IMR-90 (cell line): ENCODE results near the gene CNOT9. TPM values are rescaled to one million over a fixed set of nuclear protein-coding genes. Genes with fewer than 3 reads are reported as not detected.

Experiments used
- ATAC-seq: fragments of 200-7000 bp; cut with Tn5 transposase; 2 replicates; pipeline ENCODE4 v1.9.1; 2020; ENCODE audit warnings: low read depth, mild to moderate bottlenecking, moderate library complexity
- BruUV-seq: library from RNA; stranded (reverse); fragments of 400-500 nt; replicated peaks from 2 replicates; lab custom pipeline; 2021; lab: Mats Ljungman, UMichigan
- CTCF ChIA-PET: fragments of 300-600 bp; formaldehyde crosslinking; extraction: SDS; loops from one replicate; lab custom pipeline; 2021; ENCODE audit warnings: antibody characterized with exemption; lab: Yijun Ruan, JAX
- POLR2A ChIA-PET: fragments of 300-600 bp; sonication (Branson Sonifier 250); formaldehyde crosslinking; loops from one replicate; lab custom pipeline; 2022; ENCODE audit warnings: antibody characterized with exemption; ENCODE audit not compliant: unreplicated experiment; lab: Charles Lee
- DNase-seq: peaks from one replicate; pipeline ENCODE4 v3.0.0; 2013
- H2AFZ ChIP-seq: replicated peaks from 2 replicates; pipeline ENCODE3; 2013; ENCODE audit warnings: low read length, mild to moderate bottlenecking; ENCODE audit not compliant: poor library complexity
- H2AK5ac ChIP-seq: 2 replicates; pipeline ENCODE4 v1.6.1; 2013; ENCODE audit warnings: low read depth, low read length, inconsistent platforms
- H2AK9ac ChIP-seq: replicated peaks from 2 replicates; pipeline ENCODE3; 2013; ENCODE audit warnings: mild to moderate bottlenecking, low read depth, low read length, moderate library complexity; ENCODE audit not compliant: poor library complexity
- H2BK120ac ChIP-seq: 2 replicates; pipeline ENCODE4 v1.6.1; 2013; ENCODE audit warnings: low read depth, low read length, inconsistent platforms
- H2BK15ac ChIP-seq: 3 replicates; pipeline ENCODE4 v1.6.1; 2013; ENCODE audit warnings: low read depth, low read length, inconsistent platforms
- H2BK20ac ChIP-seq: 2 replicates; pipeline ENCODE4 v1.6.1; 2013; ENCODE audit warnings: low read depth, mild to moderate bottlenecking, inconsistent platforms, low read length, moderate library complexity
- H2BK5ac ChIP-seq: 2 replicates; pipeline ENCODE4 v1.6.1; 2013; ENCODE audit warnings: mild to moderate bottlenecking, low read depth, low read length, inconsistent platforms; ENCODE audit not compliant: poor library complexity, severe bottlenecking
- H3K14ac ChIP-seq: replicated peaks from 2 replicates; pipeline ENCODE4 v1.6.1; 2013; ENCODE audit warnings: low read depth, low read length, inconsistent platforms
- H3K18ac ChIP-seq: 2 replicates; pipeline ENCODE4 v1.6.1; 2013; ENCODE audit warnings: low read depth, low read length, control low read depth
- H3K23ac ChIP-seq: 2 replicates; pipeline ENCODE4 v1.6.1; 2013; ENCODE audit warnings: low read depth, low read length, inconsistent platforms
- H3K27ac ChIP-seq: 2 replicates; pipeline ENCODE4 v1.5.1; 2013; ENCODE audit warnings: mild to moderate bottlenecking, control low read depth, low read length; ENCODE audit not compliant: insufficient read depth
- H3K27me3 ChIP-seq: 2 replicates; pipeline ENCODE4 v1.6.1; 2013; ENCODE audit warnings: low read length; ENCODE audit not compliant: control insufficient read depth, insufficient read depth
- H3K36me3 ChIP-seq: 2 replicates; pipeline ENCODE4 v1.6.1; 2013; ENCODE audit warnings: low read length, mixed read lengths; ENCODE audit not compliant: control insufficient read depth, insufficient read depth
- H3K4ac ChIP-seq: 2 replicates; pipeline ENCODE4 v1.6.1; 2013; ENCODE audit warnings: low read depth, low read length, inconsistent platforms
- H3K4me1 ChIP-seq: 2 replicates; pipeline ENCODE4 v1.6.1; 2013; ENCODE audit warnings: low read length, mixed read lengths; ENCODE audit not compliant: control insufficient read depth, insufficient read depth
- H3K4me2 ChIP-seq: 2 replicates; pipeline ENCODE4 v1.6.1; 2013; ENCODE audit warnings: low read depth, mild to moderate bottlenecking, control low read depth, low read length, moderate library complexity
- H3K4me3 ChIP-seq: 2 replicates; pipeline ENCODE4 v1.5.1; 2013; ENCODE audit warnings: low read depth, mild to moderate bottlenecking, control low read depth, low read length, moderate library complexity; ENCODE audit not compliant: insufficient read depth
- H3K56ac ChIP-seq: 2 replicates; pipeline ENCODE4 v1.6.1; 2013; ENCODE audit warnings: low read length, inconsistent platforms; ENCODE audit not compliant: insufficient read depth; ENCODE audit errors: extremely low read depth
- H3K79me1 ChIP-seq, 2 experiments: 2 replicates each; pipeline ENCODE4 v1.6.1; 2013; ENCODE audit warnings: low read length in 2 of 2, inconsistent platforms in 1 of 2, low read depth in 1 of 2
- H3K9ac ChIP-seq: 2 replicates; pipeline ENCODE4 v1.6.1; 2013; ENCODE audit warnings: low read depth, low read length, control low read depth
- H3K9me1 ChIP-seq: 2 replicates; pipeline ENCODE4 v1.6.1; 2013; ENCODE audit warnings: low read length, inconsistent platforms; ENCODE audit not compliant: insufficient read depth
- H3K9me3 ChIP-seq: 2 replicates; pipeline ENCODE4 v1.6.1; 2013; ENCODE audit warnings: low read length; ENCODE audit not compliant: control insufficient read depth, insufficient read depth
- H4K20me1 ChIP-seq: 2 replicates; pipeline ENCODE4 v1.6.1; 2013; ENCODE audit warnings: low read length, inconsistent platforms; ENCODE audit not compliant: insufficient read depth
- H4K5ac ChIP-seq: 2 replicates; pipeline ENCODE4 v1.6.1; 2013; ENCODE audit warnings: mild to moderate bottlenecking, low read depth, low read length, control low read depth
- H4K8ac ChIP-seq, 2 experiments: 2 replicates each; pipeline ENCODE4 v1.6.1; 2013; ENCODE audit warnings: low read depth in 2 of 2, low read length in 2 of 2, control low read depth in 1 of 2, inconsistent platforms in 1 of 2
- H4K91ac ChIP-seq: 2 replicates; pipeline ENCODE4 v1.6.1; 2013; ENCODE audit warnings: low read depth, low read length, inconsistent platforms; ENCODE audit not compliant: insufficient read depth
- CHD1 ChIP-seq: IDR thresholded peaks from 2 replicates; pipeline ENCODE4 v1.6.1; 2012; ENCODE audit warnings: low read depth, low read length, improper control_type of control experiment
- WGBS, 2 experiments: methylation state at CpG; one replicate each; pipeline versions ENCODE4 v1.1.5 to v1.1.7; 2013; ENCODE audit warnings: missing lambda C conversion rate in 2 of 2; ENCODE audit not compliant: insufficient read length in 1 of 2; ENCODE audit errors: extremely low coverage in 2 of 2; 5-methylcytosine and 5-hydroxymethylcytosine counted together
- dilution Hi-C: fragments of 300-500 bp; cut with HindIII; formaldehyde crosslinking; loops from one replicate; pipeline ENCODE4 v1.14.3; 2018; ENCODE audit warnings: low sequenced_read_pairs; ENCODE audit not compliant: unreplicated experiment
- in situ Hi-C: fragments of 300-500 bp; cut with MboI; formaldehyde crosslinking; loops from 3 replicates; pipeline ENCODE4 v1.14.3; 2019; ENCODE audit warnings: low sequenced_read_pairs, inconsistent platforms, mixed read lengths
- intact Hi-C: fragments of 100-400 bp; cut with micrococcal nuclease; formaldehyde crosslinking; loops from 2 replicates; pipeline ENCODE4 v1.10.0; 2022
- polyA plus RNA-seq, 3 experiments: library from polyadenylated mRNA; depleted of rRNA; stranded (reverse); fragments of >200 nt; gene quantifications; 2 replicates each; pipeline ENCODE4 v1.2.3, GENCODE V29; 2012; ENCODE audit warnings: low replicate concordance in 1 of 3
- total RNA-seq: library from RNA; depleted of rRNA; stranded (reverse); fragments of >200 nt; gene quantifications from 2 replicates; pipeline ENCODE4 v1.2.3, GENCODE V29; 2012

The CNOT9 gene
- total and polyA plus RNA-seq, 2 of the 4 experiments (the other 2 are of a cell fraction), result 33.1 to 71.0 TPM

GRCh38 chr2:218605432-218605831, 36.8 kb downstream of the CNOT9 start:
- no peak overlapping the region for H2BK15ac ChIP-seq
- H3K14ac ChIP-seq, result 0 out of 2 replicates have a peak overlapping the region, but pooled peaks have one; percentile 41
- H2AFZ ChIP-seq, result peak overlapping the region; percentile 66
- WGBS, 2 experiments, result no CpG with 5 or more reads among the region's 2 CpGs
- no peak overlapping the region for H4K5ac ChIP-seq
- H3K4me2 ChIP-seq, result peak overlapping the region; percentile 48; the same call in 1 of the 2 replicates
- no peaks in the 10 kb centered on the region for H4K20me1 ChIP-seq
- H3K9me1 ChIP-seq, result no peaks in the 10 kb centered on the region
- POLR2A ChIA-PET, result no interaction called here
- ATAC-seq, result peak; percentile 36
- no peak overlapping the region for H4K91ac ChIP-seq
- H4K8ac ChIP-seq, result peak overlapping the region; percentile 15 to 41; a peak in 2 of 4 replicates
- peaks cover 8% of the 10 kb centered on the region for H3K4me1 ChIP-seq
- in situ Hi-C loops (no loop called here), intact Hi-C loops (loop anchor here (5.0 kb wide), 1 partner anchor 33 kb away; no protein-coding TSS in a partner anchor), dilution Hi-C loops (no loop called here)
- H3K79me1 ChIP-seq, result no peaks in the 10 kb centered on the region
- no peak overlapping the region for H3K4me3 ChIP-seq
- H3K23ac ChIP-seq, result 0 out of 2 replicates have a peak overlapping the region, but pooled peaks have one; percentile 38
- H3K9me3 ChIP-seq, result no peaks in the 10 kb centered on the region
- H3K9ac ChIP-seq, result no peak overlapping the region
- no peak overlapping the region for H2BK20ac ChIP-seq
- no peaks in the 10 kb centered on the region for H3K36me3 ChIP-seq
- H2AK9ac ChIP-seq, result peak overlapping the region; percentile 31
- no peak for TF ChIP-seq CHD1
- H3K27ac ChIP-seq, result no peak overlapping the region
- no peaks in the 10 kb centered on the region for H3K27me3 ChIP-seq
- H2AK5ac ChIP-seq, result no peak overlapping the region
- no TSS peak for BruUV-seq
- CTCF ChIA-PET, result no interaction called here
- no peak overlapping the region for H2BK5ac ChIP-seq
- no peak overlapping the region for H3K18ac ChIP-seq
- peak; percentile 78 for DNase-seq
- H3K56ac ChIP-seq, result no peak overlapping the region
- H2BK120ac ChIP-seq, result no peak overlapping the region
- peak overlapping the region; percentile 36 for H3K4ac ChIP-seq
